Measurements from ENCODE around the gene VPS45.

VPS45 gene

DNA sequence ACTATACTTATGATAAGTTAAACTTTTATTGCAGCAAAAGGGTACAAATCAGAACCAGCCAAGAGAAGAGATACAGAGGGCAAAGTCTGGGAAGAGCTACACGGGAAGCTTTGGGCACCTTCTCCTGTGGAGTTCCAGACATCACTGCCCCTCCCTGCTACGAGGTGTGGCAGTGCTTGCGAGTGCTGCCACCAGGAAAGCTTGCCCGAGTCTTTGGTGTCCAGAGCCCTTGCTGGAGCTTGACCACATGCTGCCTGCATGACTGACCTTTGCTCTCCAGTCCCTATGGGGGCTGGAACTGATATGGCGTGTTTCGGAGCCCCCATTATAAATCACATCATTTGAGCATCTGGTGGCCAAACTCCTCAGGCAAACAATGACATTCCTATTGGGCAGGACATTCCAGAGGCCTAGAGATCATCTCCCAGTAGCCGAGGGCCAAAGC, 105.6 kb downstream of the VPS45 start:
- H3K4me3 ChIP-seq (replicated peaks; ENCODE audit: low read depth, low read length) = no peak overlapping the region
- DNase-seq (ENCODE audit: low read depth) = no peak
- TF ChIP-seq, protein P1, sequence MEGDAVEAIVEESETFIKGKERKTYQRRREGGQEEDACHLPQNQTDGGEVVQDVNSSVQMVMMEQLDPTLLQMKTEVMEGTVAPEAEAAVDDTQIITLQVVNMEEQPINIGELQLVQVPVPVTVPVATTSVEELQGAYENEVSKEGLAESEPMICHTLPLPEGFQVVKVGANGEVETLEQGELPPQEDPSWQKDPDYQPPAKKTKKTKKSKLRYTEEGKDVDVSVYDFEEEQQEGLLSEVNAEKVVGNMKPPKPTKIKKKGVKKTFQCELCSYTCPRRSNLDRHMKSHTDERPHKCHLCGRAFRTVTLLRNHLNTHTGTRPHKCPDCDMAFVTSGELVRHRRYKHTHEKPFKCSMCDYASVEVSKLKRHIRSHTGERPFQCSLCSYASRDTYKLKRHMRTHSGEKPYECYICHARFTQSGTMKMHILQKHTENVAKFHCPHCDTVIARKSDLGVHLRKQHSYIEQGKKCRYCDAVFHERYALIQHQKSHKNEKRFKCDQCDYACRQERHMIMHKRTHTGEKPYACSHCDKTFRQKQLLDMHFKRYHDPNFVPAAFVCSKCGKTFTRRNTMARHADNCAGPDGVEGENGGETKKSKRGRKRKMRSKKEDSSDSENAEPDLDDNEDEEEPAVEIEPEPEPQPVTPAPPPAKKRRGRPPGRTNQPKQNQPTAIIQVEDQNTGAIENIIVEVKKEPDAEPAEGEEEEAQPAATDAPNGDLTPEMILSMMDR (IDR thresholded peaks at IDR 0.05; ENCODE audit: low read length, missing control alignments) = no peak

GRCh38 chr1:150176593-150176992, 109.0 kb downstream of the VPS45 start:
- no peak for DNase-seq (ENCODE audit: low read depth)
- H3K4me3 ChIP-seq (replicated peaks; ENCODE audit: low read depth, low read length) = no peak overlapping the region
- TF ChIP-seq, protein P1 (IDR thresholded peaks at IDR 0.05; ENCODE audit: low read length, missing control alignments) = no peak

DNA sequence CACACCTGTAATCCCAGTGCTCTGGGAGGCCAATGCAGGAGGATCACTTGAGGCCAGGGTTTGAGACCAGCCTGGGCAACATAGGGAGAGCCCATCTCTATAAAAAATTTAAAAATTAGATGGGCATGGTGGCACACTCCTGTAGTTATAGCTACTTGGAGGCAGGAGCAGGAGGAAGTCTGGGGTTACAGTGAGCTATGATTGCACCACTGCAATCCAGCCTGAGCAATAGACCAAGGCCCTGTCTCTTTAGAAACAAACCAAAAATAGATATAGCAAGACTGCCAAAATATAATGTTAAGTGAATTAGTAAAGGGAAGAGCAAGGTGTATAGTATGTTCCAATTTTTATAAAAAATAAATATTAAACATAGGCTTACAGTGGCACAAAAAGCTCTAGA, 111.0 kb downstream of the VPS45 start:
- TF ChIP-seq, protein P1 (IDR thresholded peaks at IDR 0.05; ENCODE audit: low read length, missing control alignments) = no peak
- DNase-seq (ENCODE audit: low read depth) = no peak
- no peak overlapping the region for H3K4me3 ChIP-seq (replicated peaks; ENCODE audit: low read depth, low read length)

GRCh38 chr1:150179867-150180266, 112.3 kb downstream of the VPS45 start:
- H3K4me3 ChIP-seq (replicated peaks; ENCODE audit: low read depth, low read length) = no peak overlapping the region
- TF ChIP-seq, protein P1 (IDR thresholded peaks at IDR 0.05; ENCODE audit: low read length, missing control alignments) = no peak
- DNase-seq (ENCODE audit: low read depth) = no peak

DNA sequence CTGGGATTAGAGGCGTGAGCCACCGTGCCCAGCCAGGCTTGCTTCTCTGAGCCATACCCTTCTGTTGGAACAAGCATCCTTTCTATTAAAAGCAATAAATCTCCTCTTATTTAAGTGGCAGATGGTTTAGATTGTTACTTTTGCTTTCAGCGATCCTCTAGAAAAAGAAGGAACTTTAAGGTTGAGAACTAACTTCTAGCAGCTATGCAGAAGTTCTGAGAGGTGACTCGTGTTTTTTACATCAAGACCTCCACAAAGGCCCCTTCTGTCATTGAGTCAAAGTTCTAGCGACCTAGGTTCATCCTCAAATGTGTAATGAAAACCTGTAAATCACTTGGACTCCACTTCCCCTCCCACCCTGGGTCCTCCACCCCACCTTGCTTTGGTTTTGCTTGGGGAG, 112.9 kb downstream of the VPS45 start:
- H3K4me3 ChIP-seq (replicated peaks; ENCODE audit: low read depth, low read length) = no peak overlapping the region
- no peak for DNase-seq (ENCODE audit: low read depth)
- TF ChIP-seq, protein P1 (IDR thresholded peaks at IDR 0.05; ENCODE audit: low read length, missing control alignments) = no peak

DNA sequence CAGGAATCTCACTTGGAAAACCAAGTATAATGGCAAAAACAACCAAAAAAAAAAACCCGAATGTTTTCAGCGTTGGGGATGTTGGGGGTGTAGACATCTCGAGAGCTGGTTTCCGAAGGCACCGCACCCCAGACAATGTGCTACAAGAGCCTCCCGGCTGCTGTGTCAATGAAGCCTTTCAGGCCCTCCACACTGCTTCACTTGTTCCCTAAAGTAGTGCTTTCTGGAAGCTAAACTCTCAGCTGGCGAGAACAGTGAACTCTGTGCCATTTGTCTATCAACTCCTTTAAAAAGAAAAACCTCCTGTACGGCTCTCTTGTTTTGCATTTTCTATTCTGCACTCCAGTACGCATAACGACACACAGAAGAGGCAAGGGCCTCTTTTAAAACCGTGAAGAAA, 114.7 kb downstream of the VPS45 start:
- no peak overlapping the region for H3K4me3 ChIP-seq (replicated peaks; ENCODE audit: low read depth, low read length)
- TF ChIP-seq, protein P1 (IDR thresholded peaks at IDR 0.05; ENCODE audit: low read length, missing control alignments) = no peak
- DNase-seq (ENCODE audit: low read depth) = no peak

- no peak for DNase-seq (ENCODE audit: low read depth)
- TF ChIP-seq, protein P1 (IDR thresholded peaks at IDR 0.05; ENCODE audit: low read length, missing control alignments) = no peak
- no peak overlapping the region for H3K4me3 ChIP-seq (replicated peaks; ENCODE audit: low read depth, low read length)
These were observed 115.5 kb downstream of the VPS45 start for GRCh38 chr1:150183061-150183460.

All from fibroblast of pulmonary artery (primary cell).